Measurements from ENCODE around the gene DMAC2L.
"Not testable (repeated sequence)": the region's sequence is repeated elsewhere in the genome, so short reads cannot be mapped to it uniquely, and the experiment has no call there.

DMAC2L gene

GRCh38 chr14:50311972-50312733 is at the start of gene DMAC2L, which contains the start of gene L2HGDH:
TSS of gene DMAC2L (plus strand) at chr14:50312324. CDS start at chr14:50321488, 9,164 bp downstream.
TSS of gene L2HGDH (minus strand) at chr14:50312229. CDS start at chr14:50312150, 79 bp downstream.
- peak; percentile 95 for DNase-seq

GRCh38 chr14:50262865-50263264 is 49.3 kb upstream of the DMAC2L start:
- no peak for DNase-seq

- no peak for DNase-seq
These were observed 48.8 kb upstream of the DMAC2L start for GRCh38 chr14:50263321-50263720.

GRCh38 chr14:50265029-50265428 is 47.1 kb upstream of the DMAC2L start:
- no peak for DNase-seq

GRCh38 chr14:50270932-50271331 is 41.2 kb upstream of the DMAC2L start:
- no peak for DNase-seq

- no peak for DNase-seq
These were observed 39.6 kb upstream of the DMAC2L start for GRCh38 chr14:50272498-50272897.

- no peak for DNase-seq
These were observed 26.3 kb upstream of the DMAC2L start for GRCh38 chr14:50285861-50286260.

GRCh38 chr14:50288146-50288545 is 24.0 kb upstream of the DMAC2L start:
- no peak for DNase-seq

GRCh38 chr14:50290306-50290705 is 21.8 kb upstream of the DMAC2L start:
- DNase-seq = no peak

GRCh38 chr14:50299585-50299984 is 12.5 kb upstream of the DMAC2L start:
- no peak for DNase-seq

- no peak for DNase-seq
These were observed 10.2 kb upstream of the DMAC2L start for GRCh38 chr14:50301914-50302313.

- no peak for DNase-seq
These were observed 8.2 kb upstream of the DMAC2L start for GRCh38 chr14:50303744-50304471.

GRCh38 chr14:50308363-50308915 is 3.7 kb upstream of the DMAC2L start:
- DNase-seq = no peak

- DNase-seq = no peak
These were observed 1.7 kb upstream of the DMAC2L start for GRCh38 chr14:50310445-50310844.

- DNase-seq = peak; percentile 7
These were observed 670 bp upstream of the DMAC2L start for GRCh38 chr14:50311337-50311971.

- DNase-seq = no peak
These were observed 570 bp downstream of the DMAC2L start for GRCh38 chr14:50312734-50313054.

GRCh38 chr14:50314098-50314497 is 2.0 kb downstream of the DMAC2L start:
- DNase-seq = not testable (repeated sequence)

- DNase-seq = no peak
These were observed 6.0 kb downstream of the DMAC2L start for GRCh38 chr14:50318031-50318626.

- DNase-seq = no peak
These were observed 7.2 kb downstream of the DMAC2L start for GRCh38 chr14:50319293-50319692.

GRCh38 chr14:50319721-50320120 is 7.6 kb downstream of the DMAC2L start:
- DNase-seq = no peak

- DNase-seq = peak; percentile 57
These were observed 8.2 kb downstream of the DMAC2L start for GRCh38 chr14:50320283-50320682.

GRCh38 chr14:50321009-50321660 is 9.0 kb downstream of the DMAC2L start:
- DNase-seq = peak; percentile 74

- no peak for DNase-seq
These were observed 19.5 kb downstream of the DMAC2L start for GRCh38 chr14:50331596-50331995.

All from RPMI8226 (cell line).